Skeletal muscle cell (primary cell): Measurements from ENCODE around the gene NR6A1.

Experiments
- DNase-seq: peaks from one replicate; pipeline ENCODE4 v3.0.0-alpha.2; 2010; ENCODE audit warnings: low read depth
- H3K4me3 ChIP-seq: 2 replicates; pipeline ENCODE4 v1.5.1; 2011; ENCODE audit warnings: low read depth, mild to moderate bottlenecking, control low read depth, low read length, moderate library complexity

NR6A1 gene

DNA sequence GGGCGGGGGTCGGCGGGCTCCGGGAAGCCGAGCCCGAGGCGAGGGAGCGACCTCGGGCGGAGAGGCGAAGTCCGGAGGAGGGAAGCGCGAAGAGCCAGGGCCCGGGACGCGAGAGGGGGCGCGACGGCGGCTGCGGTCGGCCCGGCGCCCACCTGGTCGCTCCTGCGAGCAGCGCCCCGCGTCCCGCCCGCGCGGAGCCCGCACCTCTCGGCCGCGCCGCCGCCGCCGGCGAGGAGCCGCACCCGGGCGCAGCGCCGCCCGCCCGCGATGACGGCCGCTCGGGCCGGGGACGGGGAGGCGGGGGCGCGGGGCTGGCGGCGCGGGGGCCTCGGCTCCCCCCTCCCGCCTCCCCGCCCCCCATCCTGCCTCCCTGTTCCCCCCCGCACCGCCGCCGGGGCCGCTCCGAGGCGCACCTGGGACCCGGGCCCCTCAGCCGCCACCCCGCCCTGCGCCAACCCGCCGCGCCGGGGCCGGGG is 266.5 kb downstream of the NR6A1 start:
- no peak overlapping the region for H3K4me3 ChIP-seq

DNA sequence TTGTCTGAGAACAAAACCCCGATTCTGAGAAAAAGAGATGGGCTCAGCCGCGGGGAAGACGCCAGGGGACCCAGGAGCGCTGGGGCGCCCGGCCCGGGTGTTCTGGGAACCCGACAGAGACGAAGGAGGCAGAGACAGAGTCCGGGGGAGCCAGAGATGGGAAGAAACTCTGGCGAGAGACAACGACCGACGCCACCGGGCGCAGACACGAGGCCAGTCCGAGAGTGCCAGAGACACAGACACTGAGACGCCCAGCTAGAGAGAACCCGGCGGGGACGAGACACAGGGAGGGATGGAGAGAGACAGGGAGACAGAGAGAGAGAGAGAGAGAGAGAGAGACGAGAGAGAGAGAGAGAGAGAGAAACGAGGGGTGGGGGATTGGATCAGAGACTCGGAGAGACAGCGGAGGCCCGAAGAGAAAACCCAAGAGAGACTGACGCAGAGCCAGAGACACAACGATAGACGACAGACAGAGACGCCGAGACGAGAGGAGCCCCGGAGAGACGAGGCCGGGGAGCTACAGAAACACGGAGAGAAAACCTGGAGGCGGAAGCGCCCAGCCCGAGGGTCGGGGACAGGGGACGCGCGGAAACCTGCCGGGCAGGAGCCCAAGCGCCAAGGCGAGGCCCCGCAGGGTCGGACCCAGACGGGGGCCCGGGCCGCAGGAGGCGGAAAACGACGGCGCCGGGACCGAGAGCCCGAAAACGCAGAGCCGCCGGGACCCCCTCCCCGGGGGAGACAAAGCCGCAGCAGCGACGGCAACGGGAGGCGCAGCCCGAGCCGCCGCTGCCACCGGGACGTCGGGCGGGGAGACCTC is 267.2 kb downstream of the NR6A1 start:
- no peak overlapping the region for H3K4me3 ChIP-seq
- DNase-seq: no peak

More for the DNA sequence above, 266.5 kb downstream of the NR6A1 start:
- no peak for DNase-seq

DNA sequence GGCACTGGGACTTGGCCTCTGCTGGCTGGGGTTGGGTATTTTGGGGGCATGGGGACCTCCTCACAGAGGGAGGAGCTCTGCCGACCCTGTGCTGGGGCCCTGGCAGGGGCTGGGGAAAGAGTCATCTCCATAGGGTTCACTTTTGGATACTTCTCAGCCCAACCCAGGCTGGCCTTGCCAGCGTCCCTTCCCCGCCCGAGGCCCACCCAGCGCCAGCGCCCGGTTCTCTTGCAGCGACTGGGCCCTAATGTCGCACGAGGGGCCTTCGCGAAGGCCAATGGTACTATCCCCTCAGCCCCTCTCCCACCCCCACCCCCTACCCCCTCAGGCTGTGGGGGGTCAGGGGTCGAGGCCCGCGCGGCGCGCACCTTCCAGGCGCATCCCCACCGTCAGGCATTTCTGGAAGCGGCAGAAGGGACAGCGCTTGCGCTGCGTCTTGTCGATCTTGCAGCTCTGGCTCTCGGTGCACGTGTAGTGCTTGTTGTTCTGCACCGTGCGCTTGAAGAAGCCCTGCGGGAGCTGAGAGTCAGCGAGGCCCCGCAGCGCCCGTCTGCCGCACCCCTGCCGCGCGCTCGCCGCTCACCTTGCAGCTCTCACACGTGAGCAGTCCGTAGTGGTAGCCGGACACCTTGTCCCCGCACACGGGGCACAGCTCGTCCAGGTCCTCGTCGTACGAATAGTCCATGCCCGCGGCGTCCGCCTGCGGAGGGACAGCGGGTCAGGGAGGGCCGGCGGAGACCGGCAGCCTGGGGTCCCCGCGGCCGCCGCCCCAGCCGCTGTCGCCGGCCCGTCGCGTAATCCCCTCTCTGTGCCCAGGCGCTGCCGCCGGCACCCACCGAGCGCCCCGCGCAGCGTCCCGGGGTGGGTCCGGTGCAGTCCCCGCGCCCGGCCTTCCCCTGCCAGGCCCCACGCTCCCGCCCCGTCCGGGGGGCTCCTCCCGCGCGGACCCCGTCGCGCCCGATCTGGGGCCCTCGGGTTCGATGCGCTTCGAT is 268.1 kb downstream of the NR6A1 start:
- DNase-seq: no peak
- no peak overlapping the region for H3K4me3 ChIP-seq

DNA sequence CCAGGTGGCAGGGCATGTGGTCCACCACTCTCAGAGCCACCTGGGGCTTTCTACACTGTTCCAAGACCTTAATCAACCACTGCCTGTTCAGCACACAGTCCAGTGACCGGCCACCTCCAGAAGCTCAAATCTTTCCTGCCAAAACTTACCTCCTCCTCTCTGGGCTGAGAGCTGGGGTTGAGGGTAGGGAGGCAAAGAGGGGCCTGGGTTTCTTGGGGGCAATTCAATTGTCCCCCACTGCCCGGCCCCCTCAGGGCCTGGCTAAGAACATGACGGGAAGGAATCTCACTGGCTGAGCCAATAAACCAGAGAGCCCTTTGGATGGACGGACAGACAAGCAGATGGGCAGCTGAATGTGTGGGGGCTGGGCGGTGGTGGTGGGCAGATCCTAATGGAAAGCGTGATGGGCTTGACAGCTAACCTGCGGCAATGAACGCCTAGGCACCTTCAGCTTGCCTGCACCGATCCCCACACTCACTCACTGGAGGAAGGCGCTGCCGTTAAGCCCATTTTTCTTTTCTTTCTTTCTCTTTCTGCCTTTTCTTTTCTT is 269.3 kb downstream of the NR6A1 start:
- no peak for DNase-seq
- no peak overlapping the region for H3K4me3 ChIP-seq

DNA sequence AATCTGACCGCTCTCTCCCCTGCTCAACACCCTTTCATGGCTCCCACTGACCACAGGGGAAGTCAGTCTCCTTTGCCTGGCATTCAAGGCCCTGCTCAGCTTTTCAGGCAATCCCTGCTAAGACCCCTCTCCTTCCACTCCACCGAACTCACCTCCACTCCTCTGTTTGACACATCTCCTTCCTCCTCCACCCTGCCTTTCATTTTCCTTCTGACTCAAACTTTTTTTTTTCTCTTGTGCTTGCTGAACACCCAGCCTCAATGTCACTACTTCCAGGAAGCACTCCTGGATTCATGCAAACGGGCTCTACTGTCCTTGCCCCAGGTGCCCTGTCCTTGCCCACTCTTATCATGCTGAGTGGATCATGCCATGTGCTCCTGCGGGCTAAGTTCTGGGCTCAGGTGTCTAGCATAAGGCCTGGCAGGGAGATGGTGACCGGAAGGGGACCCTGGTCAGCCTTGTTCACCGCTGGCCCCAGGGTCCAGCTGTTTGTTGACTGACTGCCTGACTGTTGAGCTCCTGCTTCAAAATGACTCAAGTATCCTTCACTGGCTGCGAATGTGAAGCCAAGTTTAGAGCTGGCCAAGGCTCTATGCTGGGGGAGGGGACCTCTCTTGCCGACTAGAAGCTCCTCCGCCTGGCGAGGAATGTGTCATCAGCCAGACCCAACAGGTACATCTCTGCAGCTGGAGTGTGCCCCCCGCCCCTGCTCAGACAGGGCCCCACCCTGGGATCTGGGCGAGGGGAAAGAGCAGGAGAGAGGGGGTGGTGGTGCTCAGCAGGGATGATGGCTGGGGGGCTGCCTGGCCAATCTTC is 270.1 kb downstream of the NR6A1 start:
- no peak overlapping the region for H3K4me3 ChIP-seq
- DNase-seq: no peak

DNA sequence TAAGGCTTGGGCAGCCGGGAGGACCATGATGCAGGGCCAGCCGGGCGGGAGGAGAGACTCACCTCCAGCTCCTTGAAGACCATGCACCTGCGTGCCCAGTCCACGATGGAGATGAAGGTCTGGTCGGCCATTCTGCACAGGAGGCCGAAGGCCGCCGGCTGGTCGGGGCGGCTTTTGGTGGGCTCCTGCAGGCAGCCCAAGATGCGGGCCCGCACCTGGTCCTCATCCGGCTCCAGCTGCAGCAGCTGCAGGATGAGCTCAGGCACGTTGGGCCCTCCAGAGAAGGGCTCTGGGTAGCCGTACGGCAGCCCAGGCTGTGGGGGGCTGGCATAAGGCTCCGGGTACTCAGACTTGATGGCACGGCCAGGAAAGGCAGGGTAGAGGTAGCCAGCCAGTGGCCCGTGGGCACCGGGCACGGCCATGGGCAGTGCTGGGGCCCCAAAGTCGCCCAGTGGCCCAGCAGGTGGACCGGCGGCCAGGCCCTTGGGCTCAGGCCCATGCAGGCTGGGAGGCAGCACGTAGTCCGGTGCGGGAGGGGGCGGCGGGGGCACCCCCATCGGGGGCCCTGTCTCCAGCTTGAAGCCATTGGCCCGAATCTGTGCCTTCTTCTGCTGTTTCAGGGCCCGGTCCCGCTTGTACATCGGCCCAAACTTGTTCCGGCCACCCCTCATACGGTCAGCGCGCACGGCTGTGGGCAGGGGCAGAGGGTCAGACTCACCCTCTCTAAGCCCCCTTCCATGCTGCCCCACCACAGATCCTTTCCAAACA is 270.9 kb downstream of the NR6A1 start:
- H3K4me3 ChIP-seq: no peak overlapping the region
- DNase-seq: no peak

DNA sequence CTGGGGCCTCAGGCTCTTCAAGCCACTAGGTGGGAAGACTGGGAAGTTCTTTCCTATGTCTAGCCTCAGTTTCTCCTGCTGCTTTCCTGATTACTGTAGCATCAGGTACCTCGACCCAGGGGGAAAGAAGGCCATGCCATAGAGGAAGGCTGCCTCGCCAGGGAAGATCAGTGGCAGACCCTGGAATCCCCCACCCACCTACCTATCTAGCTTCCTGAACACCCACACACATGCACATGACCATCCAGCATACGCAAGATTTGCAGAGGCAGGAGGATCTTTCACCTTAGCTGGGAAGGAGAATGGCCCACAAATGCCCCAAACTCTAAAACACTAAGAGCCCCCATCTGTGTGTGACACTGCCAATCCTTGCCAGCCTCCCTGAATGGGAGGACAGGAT is 271.9 kb downstream of the NR6A1 start:
- no peak overlapping the region for H3K4me3 ChIP-seq
- DNase-seq: no peak

DNA sequence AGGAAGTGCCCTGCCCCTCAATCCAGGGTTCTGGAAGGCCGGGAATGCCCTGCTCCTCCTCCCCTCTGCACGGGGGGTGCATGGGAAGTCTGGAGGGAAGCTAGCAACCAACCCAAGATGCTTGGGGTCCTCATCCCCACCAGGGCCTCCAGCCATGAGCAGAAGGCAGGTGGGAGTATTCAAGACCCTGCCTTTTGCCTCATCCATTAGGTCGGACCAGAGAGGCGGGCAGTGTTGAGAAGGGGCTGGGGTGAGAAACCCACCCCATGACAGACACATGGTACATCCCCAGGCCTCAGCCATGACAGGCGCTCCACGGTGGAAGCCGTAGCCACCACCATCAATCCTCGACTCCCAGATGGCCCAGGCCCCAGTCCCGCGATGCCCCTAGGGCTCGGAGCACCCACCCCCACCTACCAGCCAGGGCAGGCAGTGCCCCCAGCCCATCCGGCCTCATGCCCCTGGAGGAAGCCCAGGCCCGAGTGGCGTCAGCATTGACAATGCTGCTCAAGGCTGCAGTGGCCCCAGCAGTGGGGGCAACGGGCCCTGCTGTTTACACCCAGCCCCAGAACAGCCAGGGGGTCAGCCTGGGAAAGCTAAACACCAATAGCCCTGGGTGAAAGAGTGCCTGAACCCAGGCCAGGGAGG is 272.5 kb downstream of the NR6A1 start:
- DNase-seq: no peak
- no peak overlapping the region for H3K4me3 ChIP-seq

DNA sequence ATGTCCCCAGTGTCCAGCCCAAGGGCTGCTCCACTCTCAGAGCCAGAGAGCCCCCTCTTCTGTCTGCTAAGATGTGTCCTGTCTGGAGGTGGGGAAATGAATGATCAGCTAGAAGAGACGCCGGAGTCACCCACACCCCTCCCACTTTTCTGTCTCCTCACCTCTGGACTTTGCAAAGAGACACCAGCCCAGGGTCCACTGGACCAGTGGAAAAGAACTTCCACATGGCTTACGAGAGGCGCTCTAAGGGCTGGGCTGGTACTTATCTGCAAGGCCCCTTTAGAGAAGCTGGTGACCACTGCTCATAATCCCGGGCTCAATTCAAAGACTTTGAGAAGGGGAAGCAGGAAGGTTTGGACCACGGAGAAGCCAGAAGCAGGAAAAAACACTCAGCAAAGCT is 273.1 kb downstream of the NR6A1 start:
- no peak overlapping the region for H3K4me3 ChIP-seq
- DNase-seq: no peak

DNA sequence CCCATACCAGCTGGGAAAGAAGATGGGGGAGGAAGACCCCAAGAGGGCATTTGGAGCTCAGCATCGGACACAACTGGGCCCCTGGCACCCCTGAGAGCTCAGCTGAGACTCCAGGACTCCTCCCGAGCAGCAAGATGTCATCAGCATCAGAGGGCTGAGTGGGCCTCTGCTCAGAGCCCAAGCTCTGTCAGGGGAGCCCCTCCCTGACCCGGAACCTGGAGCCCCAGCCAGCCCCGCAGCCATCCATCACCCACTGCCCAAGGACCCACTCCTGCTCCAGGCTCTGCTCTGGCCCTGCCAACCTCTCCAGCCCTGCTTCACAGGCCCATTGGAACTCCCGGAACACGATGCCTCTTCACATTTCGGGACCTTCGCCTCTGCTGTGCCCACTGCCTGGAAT is 273.7 kb downstream of the NR6A1 start:
- DNase-seq: no peak

DNA sequence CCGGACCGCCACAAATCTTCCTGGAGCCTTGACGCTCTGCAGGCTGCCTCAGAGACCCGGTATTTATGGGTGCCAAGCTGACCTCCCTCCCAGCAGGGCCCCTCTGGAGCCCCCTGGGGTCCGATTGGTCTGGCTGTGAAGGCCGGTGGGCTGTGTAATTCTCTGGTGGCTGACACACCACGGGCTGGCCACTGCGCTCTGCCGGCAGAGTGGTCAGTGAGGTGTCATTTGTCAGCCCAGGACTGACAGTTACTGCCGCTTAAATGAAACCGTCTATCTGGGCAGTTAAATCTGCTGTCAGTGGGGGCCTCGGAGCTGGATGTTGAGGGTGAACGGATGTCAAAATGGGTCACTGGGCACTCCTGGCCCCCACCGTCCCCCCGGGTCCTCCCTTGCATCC is 274.6 kb downstream of the NR6A1 start:
- no peak for DNase-seq
- no peak overlapping the region for H3K4me3 ChIP-seq

More for the DNA sequence above, 273.7 kb downstream of the NR6A1 start:
- H3K4me3 ChIP-seq: no peak overlapping the region

DNA sequence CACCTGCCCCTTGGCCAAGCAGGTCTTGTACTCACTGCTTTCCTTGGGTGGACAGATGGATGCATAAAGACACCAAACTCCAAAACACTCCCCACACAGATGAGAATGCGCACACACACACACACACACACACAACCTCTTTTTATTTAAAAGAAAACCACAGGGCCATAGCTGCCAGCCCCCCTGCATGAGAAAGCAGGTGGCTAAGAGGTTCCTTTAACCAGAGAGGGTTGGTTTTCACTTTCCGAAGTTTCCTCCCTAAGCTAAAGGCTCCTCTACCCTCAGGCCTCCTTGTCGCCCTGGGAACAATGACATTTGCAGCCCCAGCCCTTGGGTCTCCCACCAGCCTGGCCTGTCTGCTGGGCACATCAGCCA is 275.0 kb downstream of the NR6A1 start:
- H3K4me3 ChIP-seq: no peak overlapping the region
- no peak for DNase-seq

DNA sequence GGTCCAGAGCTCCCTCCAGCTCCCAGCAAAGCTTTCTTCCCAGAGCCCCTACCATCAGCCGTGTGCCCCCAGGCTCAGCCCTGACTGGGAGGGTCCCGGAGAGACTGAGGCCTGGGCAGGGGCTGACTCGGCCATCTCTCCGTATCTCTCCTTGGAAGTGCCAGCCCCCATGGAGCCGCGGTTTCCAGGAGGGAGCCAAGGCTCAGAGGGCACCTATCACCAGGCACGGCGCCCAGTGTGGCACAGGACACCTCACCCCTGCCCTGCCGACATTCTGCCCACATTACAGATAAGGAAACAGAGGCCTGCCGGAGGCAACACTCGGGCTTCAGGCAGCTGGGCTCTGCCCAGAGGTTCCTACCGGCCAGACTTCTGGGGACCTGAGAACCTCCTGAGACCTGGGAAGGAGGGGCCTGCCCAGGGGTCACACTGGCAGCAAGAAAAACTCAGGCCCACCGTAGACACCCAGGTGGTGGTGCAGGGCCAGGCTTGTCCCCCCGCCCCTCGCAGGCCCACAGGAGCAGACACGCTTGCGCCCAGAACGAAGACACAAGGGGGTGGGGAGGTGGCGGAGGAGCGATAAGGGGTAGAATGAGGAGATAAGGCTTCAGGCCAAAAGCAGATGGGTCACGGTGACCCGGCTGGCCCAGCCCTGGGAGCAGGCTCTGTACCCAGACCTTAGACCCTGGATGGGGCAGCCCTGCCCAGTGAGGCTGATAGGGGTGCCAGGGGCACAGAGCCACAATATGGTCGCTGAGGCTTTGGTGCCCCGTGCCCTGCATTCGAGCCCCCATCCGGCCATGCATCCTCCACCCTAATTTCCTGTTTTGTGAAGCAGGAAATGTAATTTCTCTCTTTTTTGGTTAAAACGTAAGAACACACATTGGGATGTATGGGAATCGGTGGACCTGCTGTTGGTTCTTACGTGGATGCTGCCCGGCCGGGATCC is 275.7 kb downstream of the NR6A1 start:
- no peak overlapping the region for H3K4me3 ChIP-seq

DNA sequence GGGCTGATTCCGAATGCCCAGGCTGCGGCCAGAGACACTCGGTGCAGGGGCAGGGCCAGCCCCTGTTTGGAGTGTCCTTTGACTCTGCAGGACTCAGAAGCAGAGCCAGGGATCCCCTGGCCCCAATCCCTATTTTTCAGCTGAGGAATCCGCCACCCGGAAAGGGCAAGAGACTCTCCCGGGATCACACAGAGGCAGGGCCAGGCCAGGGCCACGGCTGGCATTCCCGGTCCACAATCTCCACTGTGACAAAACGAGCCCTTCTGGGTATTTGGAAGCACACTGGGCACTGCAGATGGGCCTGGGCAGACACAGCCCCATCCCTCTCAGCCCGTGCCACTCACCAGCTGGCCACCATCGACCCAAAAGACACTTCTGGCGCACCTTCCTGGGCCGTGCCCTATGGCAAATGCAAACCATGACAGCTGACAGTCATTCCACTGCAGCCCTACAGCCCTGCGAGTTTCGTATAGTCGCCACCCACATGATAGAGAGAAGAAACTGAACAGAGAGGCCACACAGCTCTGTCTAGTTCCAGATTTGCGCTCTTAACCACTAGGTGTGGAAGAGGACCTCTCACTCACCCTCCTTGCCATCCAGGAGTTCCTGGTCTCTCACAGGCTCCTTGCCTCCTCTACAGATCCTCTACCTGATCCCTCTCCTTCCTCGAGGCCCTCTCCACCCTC is 277.2 kb downstream of the NR6A1 start:
- DNase-seq: no peak
- no peak overlapping the region for H3K4me3 ChIP-seq

More for the DNA sequence above, 275.7 kb downstream of the NR6A1 start:
- no peak for DNase-seq

DNA sequence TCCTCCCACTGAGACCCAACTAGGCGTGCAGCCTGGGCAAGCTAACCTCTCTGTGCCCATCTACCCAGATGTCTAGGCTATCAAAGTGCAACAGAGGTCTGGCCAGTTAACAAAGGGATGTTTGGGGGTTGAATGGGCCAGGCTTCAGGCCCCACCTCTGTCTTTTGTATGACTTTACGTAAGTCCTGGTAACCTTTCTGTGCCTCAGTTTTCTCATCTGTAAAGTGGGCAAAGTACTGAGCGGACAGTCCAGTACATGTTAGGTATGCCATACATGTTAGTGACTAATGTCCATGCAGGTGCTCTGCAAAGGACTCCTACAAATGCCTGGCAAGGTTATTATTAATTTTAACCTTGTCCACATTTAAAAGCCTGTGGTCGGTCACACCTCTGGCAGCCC is 277.9 kb downstream of the NR6A1 start:
- DNase-seq: no peak
- H3K4me3 ChIP-seq: no peak overlapping the region

DNA sequence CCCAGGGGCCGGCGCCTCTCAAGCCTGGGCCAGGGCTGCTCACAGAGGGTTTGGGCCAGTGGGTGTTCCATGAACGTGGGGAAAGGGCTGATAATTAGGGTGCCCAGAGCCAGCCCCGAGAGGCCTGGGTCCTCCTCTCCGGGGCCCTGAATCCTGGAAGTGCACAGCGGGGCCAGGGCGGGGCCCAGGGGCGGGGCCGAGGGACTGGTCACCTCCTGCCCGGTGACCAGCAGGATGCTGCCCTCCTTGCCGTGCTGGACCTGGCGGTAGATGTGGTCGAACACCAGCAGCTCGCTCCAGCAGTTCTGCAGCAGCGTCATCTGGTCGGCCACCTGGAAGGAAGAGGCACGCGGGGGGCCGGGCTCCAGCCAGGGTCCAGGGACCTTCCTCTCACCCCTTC is 278.3 kb downstream of the NR6A1 start:
- H3K4me3 ChIP-seq: no peak overlapping the region
- no peak for DNase-seq
